GM13976 (cell line): ENCODE data around the gene NCR1.
"Not testable (repeated sequence)": the region's sequence is repeated elsewhere in the genome, so short reads cannot be mapped to it uniquely, and the experiment has no call there.

Experiments
- DNase-seq: peaks from one replicate; pipeline ENCODE4 v3.0.0; 2012; ENCODE audit warnings: low spot score
- in situ Hi-C: fragments of 300-500 bp; cut with MboI; formaldehyde crosslinking; loops from one replicate; pipeline ENCODE4 v1.12.0; 2022; ENCODE audit warnings: low sequenced_read_pairs, mixed read lengths, inconsistent platforms; ENCODE audit not compliant: unreplicated experiment
- TF ChIP-seq, protein P1 (sequence below): IDR thresholded peaks from 2 replicates; pipeline ENCODE4 v1.5.1; 2012; ENCODE audit warnings: borderline replicate concordance, mild to moderate bottlenecking; ENCODE audit not compliant: insufficient read depth; ENCODE audit errors: extremely low read depth, missing control alignments, control extremely low read depth

Gene NCR1

DNA sequence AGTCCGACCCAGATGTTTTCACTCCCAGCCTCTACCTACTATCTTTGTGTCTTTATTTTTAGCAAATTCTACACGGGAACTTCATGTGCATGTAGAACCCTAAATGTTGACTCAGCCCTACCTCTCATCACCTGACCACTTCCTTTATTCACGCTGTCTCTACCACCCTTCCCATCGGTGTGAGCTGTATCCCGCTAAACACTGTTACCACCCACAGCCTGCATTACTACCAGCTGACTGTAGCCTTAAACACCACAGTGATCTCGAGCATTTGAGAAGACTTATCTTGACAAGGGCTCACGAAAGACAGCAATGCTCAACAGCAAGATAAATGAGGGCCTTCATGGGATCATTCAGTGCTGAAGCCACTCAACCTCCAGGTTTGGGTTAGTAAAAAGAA is 15.1 kb downstream of the NCR1 start:
- TF ChIP-seq, protein P1, sequence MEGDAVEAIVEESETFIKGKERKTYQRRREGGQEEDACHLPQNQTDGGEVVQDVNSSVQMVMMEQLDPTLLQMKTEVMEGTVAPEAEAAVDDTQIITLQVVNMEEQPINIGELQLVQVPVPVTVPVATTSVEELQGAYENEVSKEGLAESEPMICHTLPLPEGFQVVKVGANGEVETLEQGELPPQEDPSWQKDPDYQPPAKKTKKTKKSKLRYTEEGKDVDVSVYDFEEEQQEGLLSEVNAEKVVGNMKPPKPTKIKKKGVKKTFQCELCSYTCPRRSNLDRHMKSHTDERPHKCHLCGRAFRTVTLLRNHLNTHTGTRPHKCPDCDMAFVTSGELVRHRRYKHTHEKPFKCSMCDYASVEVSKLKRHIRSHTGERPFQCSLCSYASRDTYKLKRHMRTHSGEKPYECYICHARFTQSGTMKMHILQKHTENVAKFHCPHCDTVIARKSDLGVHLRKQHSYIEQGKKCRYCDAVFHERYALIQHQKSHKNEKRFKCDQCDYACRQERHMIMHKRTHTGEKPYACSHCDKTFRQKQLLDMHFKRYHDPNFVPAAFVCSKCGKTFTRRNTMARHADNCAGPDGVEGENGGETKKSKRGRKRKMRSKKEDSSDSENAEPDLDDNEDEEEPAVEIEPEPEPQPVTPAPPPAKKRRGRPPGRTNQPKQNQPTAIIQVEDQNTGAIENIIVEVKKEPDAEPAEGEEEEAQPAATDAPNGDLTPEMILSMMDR: no peak
- in situ Hi-C loops: loop anchor here (25.0 kb wide), 1 partner anchor 434 kb away; no protein-coding TSS in a partner anchor
- no peak for DNase-seq

DNA sequence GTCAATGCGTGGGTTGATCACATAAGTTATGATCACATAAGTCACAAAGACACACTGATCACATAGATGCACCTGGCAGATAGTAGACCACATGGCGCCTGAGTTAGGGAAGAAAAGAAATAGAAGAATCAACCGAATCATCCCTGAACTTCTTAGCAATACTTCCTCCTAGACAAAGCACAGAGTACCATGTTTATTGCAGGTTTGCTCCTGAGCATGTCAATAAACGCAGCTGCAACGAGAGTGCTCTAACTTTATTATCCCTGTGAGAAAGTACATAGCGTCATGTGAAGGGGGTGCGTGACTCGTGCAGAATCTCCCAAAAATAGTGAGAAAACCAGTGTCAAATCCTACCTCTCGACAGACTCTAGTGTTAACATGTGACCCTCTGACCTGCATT is 17.3 kb downstream of the NCR1 start:
- no peak for DNase-seq
- in situ Hi-C loops: loop anchor here (25.0 kb wide), 1 partner anchor 436 kb away; no protein-coding TSS in a partner anchor
- TF ChIP-seq, protein P1: no peak

DNA sequence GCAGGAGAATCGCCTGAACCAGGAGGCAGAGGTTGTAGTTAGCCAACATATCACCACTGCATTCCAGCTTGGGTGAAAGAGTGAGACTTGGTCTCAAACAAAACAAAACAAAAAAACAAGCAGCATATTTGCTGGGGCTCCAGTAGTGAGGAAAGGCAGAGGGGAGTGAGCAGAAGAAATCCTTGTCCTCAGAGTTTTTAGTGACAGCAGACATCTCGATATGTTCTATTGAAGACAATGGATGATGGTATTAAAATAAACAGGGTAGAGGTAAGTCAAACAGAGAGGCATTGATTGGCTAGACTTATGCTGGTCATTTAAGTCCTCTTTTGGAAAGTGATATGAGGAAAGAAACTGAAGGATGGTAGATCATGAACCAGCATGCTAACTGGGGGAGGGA is 22.4 kb downstream of the NCR1 start:
- no peak for DNase-seq
- in situ Hi-C loops: no loop called here
- TF ChIP-seq, protein P1: no peak

DNA sequence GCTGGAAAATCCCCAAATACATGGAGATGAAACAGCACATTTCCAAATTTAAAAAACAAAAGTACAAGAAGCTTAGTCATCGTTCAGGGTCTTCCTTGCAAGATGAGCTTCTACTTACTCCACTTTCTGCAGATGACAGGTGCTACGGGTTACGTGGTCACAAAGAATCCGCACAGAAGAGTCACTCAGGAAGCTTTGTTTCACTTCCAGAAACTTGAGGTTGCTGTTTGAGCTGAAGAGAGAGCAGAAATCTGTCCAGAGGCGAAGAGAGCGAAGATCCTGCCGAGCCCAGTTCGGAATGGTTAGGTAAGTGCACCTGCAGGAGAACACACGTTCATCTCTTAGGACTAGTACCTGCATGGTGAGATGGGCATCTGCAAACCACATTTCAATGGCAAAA is 32.0 kb downstream of the NCR1 start:
- TF ChIP-seq, protein P1: no peak
- in situ Hi-C loops: no loop called here

DNA sequence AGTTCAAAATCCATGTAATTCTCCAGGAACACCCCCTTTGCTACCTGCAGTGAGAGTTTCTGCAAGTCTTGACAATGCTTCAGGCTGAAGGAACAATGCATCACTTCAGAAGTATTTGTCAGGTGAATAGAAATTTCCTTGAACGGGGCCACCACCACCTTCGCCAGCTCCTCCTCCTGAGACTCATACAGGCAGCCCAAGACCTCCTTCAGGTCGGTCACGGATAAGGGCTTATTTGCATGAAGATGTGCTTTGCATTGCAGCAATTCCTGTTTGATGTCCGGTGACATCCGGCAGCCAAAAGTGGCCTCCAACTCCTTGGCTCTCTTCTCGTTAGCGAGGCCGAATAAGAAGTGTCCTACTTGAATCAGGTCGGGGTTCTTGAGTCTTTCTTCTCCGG is 33.0 kb downstream of the NCR1 start:
- in situ Hi-C loops: no loop called here
- TF ChIP-seq, protein P1: no peak
- DNase-seq: no peak

More for the DNA sequence above, 32.0 kb downstream of the NCR1 start:
- peak; percentile 75 for DNase-seq

DNA sequence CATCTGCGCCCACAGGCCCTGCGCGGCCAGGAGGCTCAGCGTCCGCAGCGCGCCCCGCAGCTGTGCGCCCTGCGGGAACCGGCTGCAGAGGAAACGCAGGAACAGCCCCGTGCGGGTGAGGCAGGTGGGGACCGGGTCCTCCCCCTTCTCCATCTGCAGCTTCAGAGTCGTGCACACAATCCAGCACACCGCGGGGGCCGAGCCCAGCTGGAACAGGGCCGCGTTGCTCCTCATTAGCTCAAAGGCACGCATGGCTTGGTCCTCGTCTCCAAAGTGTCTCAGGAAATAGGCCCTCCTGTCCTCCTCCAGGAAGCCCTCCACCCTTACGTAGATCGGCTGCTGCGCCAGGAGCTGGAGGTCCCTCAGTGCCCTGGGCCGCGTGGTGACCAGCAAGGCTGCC is 33.6 kb downstream of the NCR1 start:
- DNase-seq, in situ Hi-C loops: not testable (repeated sequence)

DNA sequence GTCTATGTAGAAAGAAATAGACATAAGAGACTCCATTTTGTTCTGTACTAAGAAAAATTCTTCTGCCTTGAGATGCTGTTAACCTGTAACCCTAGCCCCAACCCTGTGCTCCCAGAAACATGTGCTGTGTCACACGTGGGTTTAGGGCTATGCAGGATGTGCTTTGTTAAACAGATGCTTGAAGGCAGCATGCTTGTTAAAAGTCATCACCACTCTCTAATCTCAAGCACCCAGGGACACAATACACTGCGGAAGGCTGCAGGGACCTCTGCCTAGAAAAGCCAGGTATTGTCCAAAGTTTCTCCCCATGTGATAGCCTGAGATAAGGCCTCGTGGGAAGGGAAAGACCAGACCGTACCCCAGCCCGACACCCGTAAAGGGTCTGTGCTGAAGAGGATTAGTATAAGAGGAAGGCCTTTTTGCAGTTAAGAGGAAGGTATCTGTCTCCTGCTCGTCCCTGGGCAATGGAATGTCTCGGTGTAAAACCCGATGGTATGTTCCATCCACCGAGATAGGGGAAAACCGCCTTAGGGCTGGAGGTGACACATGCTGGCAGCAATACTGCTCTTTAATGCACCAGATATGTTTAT is 37.9 kb downstream of the NCR1 start:
- in situ Hi-C loops, DNase-seq: not testable (repeated sequence)

DNA sequence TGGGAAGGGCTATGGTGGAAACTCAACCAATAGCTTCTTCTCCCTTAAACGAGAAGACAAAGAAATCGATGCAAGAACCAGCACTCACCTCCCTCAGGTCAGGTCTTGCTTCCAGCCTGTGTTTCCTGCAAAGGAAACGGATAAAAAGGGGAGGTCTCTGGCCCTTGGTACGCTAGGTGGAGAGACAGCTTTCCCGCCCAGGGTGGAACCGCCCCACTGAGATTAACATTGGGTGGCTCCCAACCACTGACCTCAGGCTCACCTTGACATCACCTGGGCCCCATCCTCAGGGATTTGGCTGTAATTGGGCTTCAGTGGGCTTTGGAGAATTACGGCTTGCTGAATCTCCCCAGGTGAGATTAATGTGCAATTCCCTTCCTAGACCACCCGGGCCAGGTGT is 41.4 kb downstream of the NCR1 start, which contains the start of gene NLRP7:
NLRP7 (minus strand) TSS at position 150 of the 400 bp plus-strand sequence.
- DNase-seq: no peak
- TF ChIP-seq, protein P1: no peak
- in situ Hi-C loops: no loop called here
